ENCODE data around the gene TMEM135.

The TMEM135 gene

DNA sequence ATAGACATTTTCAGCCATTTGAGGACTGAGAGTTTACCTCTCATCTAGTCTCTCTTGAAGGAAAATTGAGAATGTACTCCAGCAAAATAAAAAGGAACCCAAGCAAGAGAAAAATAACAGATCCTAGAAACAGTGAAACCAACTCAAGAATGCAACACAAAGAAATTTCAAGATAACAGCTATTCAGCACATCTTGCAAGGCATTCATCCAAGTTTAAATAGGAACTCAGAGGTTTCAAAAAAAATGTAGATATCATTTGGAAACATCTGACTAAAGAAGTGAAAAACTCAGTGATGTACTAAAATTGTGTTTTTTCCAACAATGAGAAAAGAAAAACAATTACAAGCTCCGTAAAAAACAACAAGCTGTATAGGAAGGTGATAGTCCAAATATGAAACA, 76.4 kb downstream of the TMEM135 start:
- H3K4me1 ChIP-seq (ENCODE audit: insufficient read depth, low read length, severe bottlenecking) = no peaks in the 10 kb centered on the region
- no peak overlapping the region for H3K4me3 ChIP-seq (ENCODE audit: low read depth, low read length, poor library complexity, severe bottlenecking)
- no peaks in the 10 kb centered on the region for H4K20me1 ChIP-seq (ENCODE audit: insufficient read depth, low read length)
- no peaks in the 10 kb centered on the region for H3K79me2 ChIP-seq (ENCODE audit: insufficient read depth, low read length)
- no peak overlapping the region for H2AFZ ChIP-seq (ENCODE audit: low read length)
- no peaks in the 10 kb centered on the region for H3K27me3 ChIP-seq (ENCODE audit: insufficient read depth, low read length)
- H3K36me3 ChIP-seq (ENCODE audit: insufficient read depth, low read length) = no peaks in the 10 kb centered on the region
- H3K27ac ChIP-seq (ENCODE audit: low read depth, low read length, poor library complexity, severe bottlenecking) = no peak overlapping the region
- no peaks in the 10 kb centered on the region for H3F3A ChIP-seq (ENCODE audit: insufficient read depth, low read length)
- no peaks in the 10 kb centered on the region for H3K9me3 ChIP-seq (ENCODE audit: low read length)
- no peak overlapping the region for H3K9ac ChIP-seq (ENCODE audit: low read length)
- TF ChIP-seq, protein P1, sequence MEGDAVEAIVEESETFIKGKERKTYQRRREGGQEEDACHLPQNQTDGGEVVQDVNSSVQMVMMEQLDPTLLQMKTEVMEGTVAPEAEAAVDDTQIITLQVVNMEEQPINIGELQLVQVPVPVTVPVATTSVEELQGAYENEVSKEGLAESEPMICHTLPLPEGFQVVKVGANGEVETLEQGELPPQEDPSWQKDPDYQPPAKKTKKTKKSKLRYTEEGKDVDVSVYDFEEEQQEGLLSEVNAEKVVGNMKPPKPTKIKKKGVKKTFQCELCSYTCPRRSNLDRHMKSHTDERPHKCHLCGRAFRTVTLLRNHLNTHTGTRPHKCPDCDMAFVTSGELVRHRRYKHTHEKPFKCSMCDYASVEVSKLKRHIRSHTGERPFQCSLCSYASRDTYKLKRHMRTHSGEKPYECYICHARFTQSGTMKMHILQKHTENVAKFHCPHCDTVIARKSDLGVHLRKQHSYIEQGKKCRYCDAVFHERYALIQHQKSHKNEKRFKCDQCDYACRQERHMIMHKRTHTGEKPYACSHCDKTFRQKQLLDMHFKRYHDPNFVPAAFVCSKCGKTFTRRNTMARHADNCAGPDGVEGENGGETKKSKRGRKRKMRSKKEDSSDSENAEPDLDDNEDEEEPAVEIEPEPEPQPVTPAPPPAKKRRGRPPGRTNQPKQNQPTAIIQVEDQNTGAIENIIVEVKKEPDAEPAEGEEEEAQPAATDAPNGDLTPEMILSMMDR (IDR thresholded peaks at IDR 0.05; ENCODE audit: low read length) = no peak
- no peak for TF ChIP-seq EZH2 (IDR thresholded peaks at IDR 0.05; ENCODE audit: borderline replicate concordance, low read length)
- no peaks in the 10 kb centered on the region for H3K9me2 ChIP-seq (ENCODE audit: low read depth, low read length)
- H3K4me2 ChIP-seq (ENCODE audit: low read length) = no peak overlapping the region

DNA sequence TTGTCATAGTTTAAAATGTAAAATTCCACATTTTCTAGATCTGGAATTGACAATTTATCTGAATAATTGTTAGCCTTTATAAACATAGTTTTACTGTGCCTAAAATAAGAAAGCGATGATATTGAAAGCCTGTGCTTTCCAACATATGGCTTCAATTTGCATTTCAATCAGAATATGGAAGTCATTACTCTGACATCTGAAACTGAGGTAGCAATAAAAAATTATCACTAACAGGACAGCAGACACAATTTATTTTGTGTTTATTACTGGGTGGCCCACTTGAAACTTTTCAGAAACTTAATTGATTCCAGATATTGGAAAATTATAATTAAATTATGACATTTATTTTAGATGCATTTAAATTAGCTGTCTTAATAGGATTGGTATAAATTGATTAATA, 78.5 kb downstream of the TMEM135 start:
- H3K9ac ChIP-seq (ENCODE audit: low read length) = no peak overlapping the region
- H3K4me2 ChIP-seq (ENCODE audit: low read length) = no peak overlapping the region
- H3K27ac ChIP-seq (ENCODE audit: low read depth, low read length, poor library complexity, severe bottlenecking) = no peak overlapping the region
- no peaks in the 10 kb centered on the region for H3K9me3 ChIP-seq (ENCODE audit: low read length)
- no peaks in the 10 kb centered on the region for H4K20me1 ChIP-seq (ENCODE audit: insufficient read depth, low read length)
- TF ChIP-seq, protein P1 (IDR thresholded peaks at IDR 0.05; ENCODE audit: low read length) = no peak
- no peak for TF ChIP-seq EZH2 (IDR thresholded peaks at IDR 0.05; ENCODE audit: borderline replicate concordance, low read length)
- no peaks in the 10 kb centered on the region for H3K79me2 ChIP-seq (ENCODE audit: insufficient read depth, low read length)
- no peaks in the 10 kb centered on the region for H3K36me3 ChIP-seq (ENCODE audit: insufficient read depth, low read length)
- H3F3A ChIP-seq (ENCODE audit: insufficient read depth, low read length) = no peaks in the 10 kb centered on the region
- H3K9me2 ChIP-seq (ENCODE audit: low read depth, low read length) = no peaks in the 10 kb centered on the region
- no peaks in the 10 kb centered on the region for H3K27me3 ChIP-seq (ENCODE audit: insufficient read depth, low read length)
- H2AFZ ChIP-seq (ENCODE audit: low read length) = no peak overlapping the region
- no peak overlapping the region for H3K4me3 ChIP-seq (ENCODE audit: low read depth, low read length, poor library complexity, severe bottlenecking)
- no peaks in the 10 kb centered on the region for H3K4me1 ChIP-seq (ENCODE audit: insufficient read depth, low read length, severe bottlenecking)

GRCh38 chr11:87120937-87121336, 83.2 kb downstream of the TMEM135 start:
- no peaks in the 10 kb centered on the region for H3K79me2 ChIP-seq (ENCODE audit: insufficient read depth, low read length)
- H3K9me3 ChIP-seq (ENCODE audit: low read length) = no peaks in the 10 kb centered on the region
- H3K9ac ChIP-seq (ENCODE audit: low read length) = no peak overlapping the region
- H3F3A ChIP-seq (ENCODE audit: insufficient read depth, low read length) = no peaks in the 10 kb centered on the region
- no peaks in the 10 kb centered on the region for H3K4me1 ChIP-seq (ENCODE audit: insufficient read depth, low read length, severe bottlenecking)
- no peaks in the 10 kb centered on the region for H3K36me3 ChIP-seq (ENCODE audit: insufficient read depth, low read length)
- no peak overlapping the region for H2AFZ ChIP-seq (ENCODE audit: low read length)
- no peak overlapping the region for H3K4me3 ChIP-seq (ENCODE audit: low read depth, low read length, poor library complexity, severe bottlenecking)
- H3K9me2 ChIP-seq (ENCODE audit: low read depth, low read length) = no peaks in the 10 kb centered on the region
- no peaks in the 10 kb centered on the region for H4K20me1 ChIP-seq (ENCODE audit: insufficient read depth, low read length)
- H3K27ac ChIP-seq (ENCODE audit: low read depth, low read length, poor library complexity, severe bottlenecking) = no peak overlapping the region
- H3K4me2 ChIP-seq (ENCODE audit: low read length) = no peak overlapping the region
- no peaks in the 10 kb centered on the region for H3K27me3 ChIP-seq (ENCODE audit: insufficient read depth, low read length)
- TF ChIP-seq, protein P1 (IDR thresholded peaks at IDR 0.05; ENCODE audit: low read length) = no peak
- no peak for TF ChIP-seq EZH2 (IDR thresholded peaks at IDR 0.05; ENCODE audit: borderline replicate concordance, low read length)
